DND-41 (cell line): Measurements from ENCODE around the gene PIP5KL1.

Experiments
- EZH2 ChIP-seq: IDR thresholded peaks from 3 replicates; pipeline ENCODE4 v1.6.1; 2012; ENCODE audit warnings: borderline replicate concordance, low read depth, mild to moderate bottlenecking, moderate library complexity, low read length, inconsistent platforms; ENCODE audit not compliant: severe bottlenecking
- TF ChIP-seq, protein P1 (sequence below): IDR thresholded peaks from 2 replicates; pipeline ENCODE4 v1.5.1; 2012; ENCODE audit warnings: borderline replicate concordance, low read length, moderate library complexity, mild to moderate bottlenecking; ENCODE audit not compliant: poor library complexity, severe bottlenecking; ENCODE audit errors: extremely low read depth

DNA sequence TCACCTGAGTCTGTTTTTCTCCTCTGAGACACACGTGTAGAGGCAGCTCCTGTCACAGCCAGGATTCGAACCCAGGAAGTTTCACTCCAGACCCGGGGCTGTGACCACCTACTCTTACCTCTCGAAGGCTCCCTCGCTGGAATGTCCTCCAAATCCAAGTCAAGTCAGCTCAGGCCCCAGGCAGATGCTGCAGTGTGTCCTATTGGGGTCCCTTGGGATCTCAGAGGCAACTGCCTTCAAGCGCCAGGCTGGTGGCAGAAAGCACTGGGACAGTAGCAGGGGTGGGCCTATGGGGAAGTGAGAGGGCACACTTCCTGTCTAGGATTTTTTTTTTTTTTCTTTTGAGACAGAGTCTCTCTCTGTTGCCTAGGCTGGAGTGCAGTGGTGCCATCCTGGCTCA, 13.0 kb downstream of the PIP5KL1 start:
- no peak for TF ChIP-seq EZH2
- TF ChIP-seq, protein P1, sequence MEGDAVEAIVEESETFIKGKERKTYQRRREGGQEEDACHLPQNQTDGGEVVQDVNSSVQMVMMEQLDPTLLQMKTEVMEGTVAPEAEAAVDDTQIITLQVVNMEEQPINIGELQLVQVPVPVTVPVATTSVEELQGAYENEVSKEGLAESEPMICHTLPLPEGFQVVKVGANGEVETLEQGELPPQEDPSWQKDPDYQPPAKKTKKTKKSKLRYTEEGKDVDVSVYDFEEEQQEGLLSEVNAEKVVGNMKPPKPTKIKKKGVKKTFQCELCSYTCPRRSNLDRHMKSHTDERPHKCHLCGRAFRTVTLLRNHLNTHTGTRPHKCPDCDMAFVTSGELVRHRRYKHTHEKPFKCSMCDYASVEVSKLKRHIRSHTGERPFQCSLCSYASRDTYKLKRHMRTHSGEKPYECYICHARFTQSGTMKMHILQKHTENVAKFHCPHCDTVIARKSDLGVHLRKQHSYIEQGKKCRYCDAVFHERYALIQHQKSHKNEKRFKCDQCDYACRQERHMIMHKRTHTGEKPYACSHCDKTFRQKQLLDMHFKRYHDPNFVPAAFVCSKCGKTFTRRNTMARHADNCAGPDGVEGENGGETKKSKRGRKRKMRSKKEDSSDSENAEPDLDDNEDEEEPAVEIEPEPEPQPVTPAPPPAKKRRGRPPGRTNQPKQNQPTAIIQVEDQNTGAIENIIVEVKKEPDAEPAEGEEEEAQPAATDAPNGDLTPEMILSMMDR: no peak
